ENCODE measurements around the gene TTYH3.
"Not testable (repeated sequence)": the region's sequence is repeated elsewhere in the genome, so short reads cannot be mapped to it uniquely, and the experiment has no call there.

TTYH3 gene

GRCh38 chr7:2687338-2687869 lies 55.6 kb downstream of the TTYH3 start:
- TF ChIP-seq POLR2A (IDR thresholded peaks at IDR 0.05; ENCODE audit: low read length): no peak
- TF ChIP-seq GATA1 (IDR thresholded peaks at IDR 0.05; ENCODE audit: low read depth, low read length): no peak
- no peak for DNase-seq

GRCh38 chr7:2687881-2688318 lies 56.1 kb downstream of the TTYH3 start, which contains the start of gene AMZ1:
Gene AMZ1, plus strand, starts transcription at chr7:2688202. Its CDS starts 12,250 bp downstream, at chr7:2700452.
- no peak for DNase-seq
- no peak for TF ChIP-seq GATA1 (IDR thresholded peaks at IDR 0.05; ENCODE audit: low read depth, low read length)
- TF ChIP-seq POLR2A (IDR thresholded peaks at IDR 0.05; ENCODE audit: low read length): no peak

DNA sequence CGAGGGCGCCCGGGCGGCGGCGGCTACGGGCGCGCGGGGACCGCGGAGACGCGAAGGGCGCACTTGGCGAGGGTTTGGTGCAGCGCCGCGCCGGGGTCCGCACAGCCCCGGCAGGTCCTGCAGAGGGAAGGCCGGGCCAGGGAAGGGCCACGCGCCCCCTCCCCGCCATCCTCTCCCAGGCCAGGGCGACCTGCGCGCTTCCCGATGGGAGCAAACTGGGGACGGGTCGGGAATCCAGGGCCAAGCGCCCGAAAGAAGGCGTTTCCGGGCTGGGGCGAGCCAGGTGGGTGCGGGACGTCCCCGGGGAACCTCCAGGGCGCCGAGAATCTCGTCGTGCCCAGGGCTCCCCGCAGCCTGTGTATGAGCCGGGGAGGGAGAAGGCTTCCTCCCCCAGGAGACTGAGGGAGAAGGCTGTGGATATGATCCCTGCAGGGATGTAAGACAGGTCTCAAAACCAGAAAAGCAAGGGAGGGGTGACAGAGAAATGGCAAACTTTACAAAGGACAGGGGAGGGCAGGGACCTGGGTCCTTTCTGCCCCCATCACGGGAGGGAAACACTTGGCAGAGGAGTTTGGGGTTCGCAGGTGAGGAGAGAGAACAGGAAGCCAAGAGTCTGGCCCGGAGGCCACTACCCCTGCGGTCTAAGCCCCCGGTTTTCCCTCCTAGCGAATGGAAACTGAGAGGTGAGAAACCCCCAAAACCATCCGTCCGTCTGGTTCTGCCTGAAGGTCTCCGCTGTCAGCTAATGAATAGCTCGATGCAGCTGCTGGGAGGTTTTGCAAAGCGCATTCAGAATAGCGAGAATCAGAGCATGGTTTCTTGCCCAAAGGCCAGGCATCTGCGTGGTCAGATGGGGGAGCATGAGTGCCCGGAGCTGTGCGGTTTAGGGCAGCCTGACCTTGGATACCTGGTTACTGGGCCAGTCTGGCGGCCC lies 56.9 kb downstream of the TTYH3 start:
- DNase-seq: no peak
- TF ChIP-seq GATA1 (IDR thresholded peaks at IDR 0.05; ENCODE audit: low read depth, low read length) (no peak), POLR2A (IDR thresholded peaks at IDR 0.05; ENCODE audit: low read length) (no peak)

- TF ChIP-seq GATA1 (IDR thresholded peaks at IDR 0.05; ENCODE audit: low read depth, low read length) (no peak), POLR2A (IDR thresholded peaks at IDR 0.05; ENCODE audit: low read length) (no peak)
- no peak for DNase-seq
Measured at GRCh38 chr7:2689343-2689847, 57.6 kb downstream of the TTYH3 start.

- DNase-seq: no peak
Measured at GRCh38 chr7:2689951-2690705, 58.3 kb downstream of the TTYH3 start.

GRCh38 chr7:2691011-2691707 lies 59.4 kb downstream of the TTYH3 start:
- no peak for DNase-seq
- TF ChIP-seq POLR2A (IDR thresholded peaks at IDR 0.05; ENCODE audit: low read length): no peak
- no peak for TF ChIP-seq GATA1 (IDR thresholded peaks at IDR 0.05; ENCODE audit: low read depth, low read length)

More at GRCh38 chr7:2689951-2690705, 58.3 kb downstream of the TTYH3 start:
- no peak for TF ChIP-seq GATA1 (IDR thresholded peaks at IDR 0.05; ENCODE audit: low read depth, low read length)
- TF ChIP-seq POLR2A (IDR thresholded peaks at IDR 0.05; ENCODE audit: low read length): no peak

DNA sequence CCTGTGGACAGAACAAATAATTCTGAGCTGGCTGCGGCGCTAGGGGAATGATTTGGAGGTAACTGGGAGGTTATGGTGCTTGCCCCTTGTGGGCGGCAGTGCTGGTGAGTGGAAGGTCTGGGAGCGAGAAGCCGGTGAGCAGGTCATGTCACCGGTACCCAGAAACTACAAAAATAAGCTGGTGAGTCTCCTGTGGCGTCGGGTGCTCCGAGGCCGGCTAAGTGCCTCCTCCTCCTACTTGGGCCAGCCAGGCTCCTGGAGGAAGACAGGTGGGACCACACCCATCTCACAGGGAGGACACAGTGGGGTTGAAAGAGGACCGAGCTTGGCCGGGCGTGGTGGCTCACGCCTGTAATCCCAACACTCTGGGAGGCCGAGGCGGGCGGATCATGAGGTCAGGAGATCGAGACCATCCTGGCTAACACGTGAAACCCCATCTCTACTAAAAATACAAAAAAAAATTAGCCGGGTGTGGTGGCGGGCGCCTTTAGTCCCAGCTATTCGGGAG lies 60.2 kb downstream of the TTYH3 start:
- DNase-seq: not testable (repeated sequence)

DNA sequence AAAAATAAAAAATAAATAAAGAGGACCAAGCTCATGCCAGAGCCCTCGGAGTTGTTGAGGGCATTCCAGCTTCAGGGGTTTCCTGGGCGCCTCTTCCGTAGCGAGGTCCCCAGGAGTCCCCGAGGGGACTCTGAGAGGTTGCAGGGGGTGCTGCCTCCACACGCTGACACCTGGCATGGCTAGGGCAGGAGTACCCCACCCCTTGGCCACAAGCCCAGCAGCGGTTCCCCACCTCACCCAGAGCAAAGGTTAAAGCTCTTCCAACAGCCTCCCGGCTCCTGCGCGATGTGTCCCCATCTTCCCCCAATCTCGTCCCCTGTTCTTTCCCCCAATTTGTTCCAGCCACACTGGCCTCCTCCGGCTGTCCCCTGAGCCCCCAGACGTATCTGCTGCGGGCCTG lies 60.8 kb downstream of the TTYH3 start:
- no peak for DNase-seq
- TF ChIP-seq GATA1 (IDR thresholded peaks at IDR 0.05; ENCODE audit: low read depth, low read length) (no peak), POLR2A (IDR thresholded peaks at IDR 0.05; ENCODE audit: low read length) (no peak)

GRCh38 chr7:2693420-2694121 lies 61.8 kb downstream of the TTYH3 start:
- DNase-seq: peak in 1 of 2 experiments; percentile 27

DNA sequence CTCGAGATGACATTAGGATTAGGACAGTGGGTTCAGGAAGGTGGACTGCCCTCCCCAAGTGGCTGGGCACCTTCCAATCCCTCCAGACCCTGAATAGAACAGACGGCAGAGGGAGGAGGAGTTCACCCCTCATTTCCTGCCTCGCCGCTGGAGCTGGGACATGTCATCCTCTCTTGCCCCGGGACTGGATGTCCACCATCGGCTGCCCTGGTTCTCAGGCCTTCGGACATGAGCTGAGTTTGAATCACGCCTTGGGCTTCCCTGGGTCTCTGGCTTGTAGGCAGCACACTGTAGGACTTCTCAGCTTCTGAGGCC lies 62.3 kb downstream of the TTYH3 start:
- not testable (repeated sequence) for DNase-seq

DNA sequence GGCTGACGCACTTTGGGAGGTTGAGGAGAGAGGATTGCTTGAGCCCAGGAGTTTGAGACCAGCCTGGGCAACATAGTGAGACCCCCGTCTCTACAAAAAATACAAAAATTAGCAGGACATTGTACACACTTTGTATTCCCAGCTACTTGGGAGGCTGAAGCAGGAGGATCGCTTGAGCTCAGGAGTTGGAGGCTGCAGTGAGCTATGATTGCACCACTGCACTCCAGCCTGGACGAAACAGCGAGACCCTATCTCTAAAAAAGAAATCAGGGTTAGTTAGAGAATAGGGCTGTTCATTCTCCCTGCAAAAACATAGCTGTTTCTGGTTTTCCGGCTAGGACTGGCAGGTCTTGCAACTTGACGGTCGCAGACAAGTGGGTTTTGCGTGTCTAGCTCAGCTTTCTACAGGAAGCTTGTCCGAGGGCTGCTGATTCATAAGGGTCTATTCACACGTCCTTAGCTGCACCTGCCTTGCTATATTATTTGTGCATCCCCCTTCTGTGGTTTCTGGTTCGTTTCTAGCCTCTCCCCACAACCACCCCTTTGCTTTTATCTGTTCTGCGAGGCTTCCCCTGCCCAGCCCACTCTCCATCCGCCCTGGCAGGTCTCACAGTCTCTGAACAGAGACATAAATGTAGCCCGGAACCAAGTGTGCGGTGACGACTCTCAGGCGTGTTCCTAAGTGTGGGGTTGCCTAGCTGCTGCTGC lies 66.9 kb downstream of the TTYH3 start:
- TF ChIP-seq POLR2A (IDR thresholded peaks at IDR 0.05; ENCODE audit: low read length): no peak
- TF ChIP-seq GATA1 (IDR thresholded peaks at IDR 0.05; ENCODE audit: low read depth, low read length): no peak
- DNase-seq: no peak

DNA sequence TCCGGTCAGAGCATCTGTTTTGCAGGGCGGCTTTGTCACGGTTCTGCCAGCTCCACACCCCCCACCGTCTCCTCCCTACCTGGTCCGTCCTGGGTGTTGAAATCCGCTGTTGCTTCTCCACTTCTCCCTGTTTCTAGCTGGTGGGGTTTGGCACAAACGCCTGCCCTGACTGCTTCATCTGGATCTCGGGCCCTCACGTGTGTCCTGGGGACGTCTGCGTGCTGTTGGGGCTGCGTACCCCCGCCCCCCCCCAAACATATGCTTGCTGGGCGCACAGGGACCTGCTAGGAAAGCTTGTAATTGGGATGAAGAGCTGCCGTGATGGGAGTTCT lies 67.5 kb downstream of the TTYH3 start:
- no peak for TF ChIP-seq GATA1 (IDR thresholded peaks at IDR 0.05; ENCODE audit: low read depth, low read length)
- no peak for TF ChIP-seq POLR2A (IDR thresholded peaks at IDR 0.05; ENCODE audit: low read length)
- DNase-seq: no peak

All from erythroblast (primary cell).